ENCODE data around the gene FLYWCH1.

FLYWCH1 gene

GRCh38 chr16:2899564-2900072 lies 12.1 kb upstream of the FLYWCH1 start:
- no peak for DNase-seq

DNA sequence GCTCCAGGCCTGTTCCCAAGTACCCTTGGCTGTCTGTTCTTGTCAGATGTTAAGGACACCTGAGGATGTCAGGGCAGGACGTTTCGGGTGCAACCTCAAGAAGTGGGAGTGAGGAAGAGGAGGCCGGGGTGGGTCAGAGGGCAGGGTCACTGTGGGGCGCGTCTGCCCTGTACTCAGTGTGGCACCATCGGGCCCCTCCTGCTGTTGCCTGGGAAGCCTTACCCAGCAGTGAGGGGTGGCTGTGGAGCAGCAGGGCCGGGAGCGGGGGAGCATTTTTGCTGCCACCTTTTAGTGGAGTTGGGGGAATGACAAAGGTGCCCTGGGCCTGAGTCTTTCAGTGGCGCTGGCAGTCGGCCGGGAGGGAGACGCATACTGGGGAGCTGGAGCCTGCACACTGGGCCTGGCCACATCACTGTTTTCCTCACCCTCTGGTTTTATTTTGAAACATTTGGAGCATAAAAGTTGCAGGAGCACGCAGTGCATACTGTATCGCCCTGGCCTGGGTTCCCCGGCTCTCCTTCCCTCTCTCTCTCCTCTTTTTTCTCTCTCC lies 11.1 kb upstream of the FLYWCH1 start:
- no peak for DNase-seq

DNA sequence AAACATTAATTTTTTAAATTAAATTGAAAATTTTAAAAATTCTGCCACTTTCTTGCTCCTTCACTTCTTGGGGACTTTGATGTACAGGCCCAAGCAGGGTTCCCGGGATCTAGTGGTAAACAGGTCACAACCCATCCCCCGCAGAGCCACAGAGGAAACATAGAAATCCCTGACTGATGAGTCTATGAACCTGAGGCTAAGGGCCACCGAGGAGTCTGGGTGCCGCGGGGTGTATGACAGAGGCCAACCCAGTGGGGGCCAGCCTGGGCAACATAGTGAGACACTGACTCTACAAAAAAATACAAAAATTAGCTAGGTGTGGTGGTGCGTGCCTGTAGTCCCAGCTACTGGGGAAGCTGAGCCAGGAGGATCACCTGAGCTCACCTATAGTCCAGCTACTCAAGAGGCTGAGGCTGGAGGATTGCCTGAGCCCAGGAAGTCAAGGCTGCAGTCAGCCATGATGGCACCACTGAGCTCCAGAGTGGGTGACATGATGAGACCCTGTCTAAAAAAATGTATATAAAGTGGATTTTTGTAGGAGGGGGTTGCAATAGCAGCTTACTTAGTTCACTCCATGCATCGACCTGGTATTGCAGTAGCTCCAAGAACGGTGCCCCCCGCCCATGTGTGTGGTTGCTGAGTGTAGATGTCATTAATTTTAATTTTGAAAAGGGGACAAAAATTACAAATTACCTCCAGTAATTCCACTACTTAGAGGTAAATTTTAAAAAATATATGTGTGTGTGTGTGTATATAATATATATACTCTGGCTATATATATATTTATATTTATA lies 9.2 kb upstream of the FLYWCH1 start:
- DNase-seq: no peak

DNA sequence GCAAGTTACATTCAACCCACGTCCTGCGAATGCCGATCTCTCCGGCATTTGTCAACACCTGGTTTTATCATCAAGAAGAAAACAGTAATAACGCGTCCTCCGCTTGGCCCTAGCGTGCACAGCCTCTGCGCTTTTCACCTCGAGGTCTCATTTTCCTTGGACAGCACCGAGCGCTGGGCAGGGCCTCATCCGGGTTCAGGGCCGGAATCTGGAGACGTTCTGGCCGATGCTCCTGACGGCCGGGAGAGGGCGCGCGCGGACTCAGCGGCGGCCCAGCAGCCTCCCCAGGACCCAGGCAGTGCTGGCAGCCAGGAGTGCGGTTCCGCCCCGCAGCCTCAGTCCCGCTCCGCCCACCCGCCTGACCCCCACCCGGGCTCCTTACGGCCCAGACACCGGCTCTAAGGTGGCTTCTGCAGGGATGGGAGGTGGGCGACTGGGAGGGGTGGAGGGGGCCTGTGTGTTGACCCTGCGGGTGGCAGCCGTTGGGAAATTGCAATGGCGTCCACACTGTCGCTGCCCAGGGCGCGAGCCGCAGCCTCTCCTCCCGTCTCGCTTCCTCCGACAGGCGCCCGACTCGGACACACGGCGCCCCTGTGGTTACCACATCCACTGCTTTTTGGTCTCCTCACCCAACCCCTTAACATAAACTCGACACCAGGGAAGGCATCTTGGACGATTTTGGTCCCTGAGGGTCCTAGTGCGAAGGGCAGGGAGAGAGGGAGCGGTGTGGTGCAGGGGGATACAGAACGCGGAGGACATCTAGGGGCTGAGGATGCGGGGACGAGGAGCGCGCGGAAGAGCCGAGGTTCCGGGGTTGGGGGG lies 7.4 kb upstream of the FLYWCH1 start:
- DNase-seq: peak; percentile 79 to 80

GRCh38 chr16:2904922-2905240 lies 6.8 kb upstream of the FLYWCH1 start:
- DNase-seq: peak in 1 of 2 donors; percentile 37

GRCh38 chr16:2905241-2905987 lies 6.3 kb upstream of the FLYWCH1 start:
- peak; percentile 94 to 99 for DNase-seq

DNA sequence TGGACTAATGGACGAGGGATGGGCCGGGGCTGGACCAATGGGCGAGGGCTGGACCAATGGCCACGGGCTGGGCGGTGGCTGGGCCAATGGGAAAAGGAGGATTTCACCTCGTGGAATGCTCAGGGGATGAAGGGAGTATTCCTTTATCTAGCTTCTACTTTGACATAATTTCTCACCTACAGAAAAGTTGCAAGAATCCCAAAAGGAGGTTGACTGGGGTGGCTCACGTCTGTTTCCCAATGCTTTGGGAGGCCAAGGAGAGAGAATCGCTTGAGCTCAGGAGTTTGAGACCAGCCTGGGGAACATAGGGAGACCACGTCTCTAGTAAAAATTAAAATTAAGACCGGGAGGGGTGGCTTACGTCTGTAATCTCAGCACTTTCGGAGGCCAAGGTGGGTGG lies 5.7 kb upstream of the FLYWCH1 start:
- DNase-seq: no peak

DNA sequence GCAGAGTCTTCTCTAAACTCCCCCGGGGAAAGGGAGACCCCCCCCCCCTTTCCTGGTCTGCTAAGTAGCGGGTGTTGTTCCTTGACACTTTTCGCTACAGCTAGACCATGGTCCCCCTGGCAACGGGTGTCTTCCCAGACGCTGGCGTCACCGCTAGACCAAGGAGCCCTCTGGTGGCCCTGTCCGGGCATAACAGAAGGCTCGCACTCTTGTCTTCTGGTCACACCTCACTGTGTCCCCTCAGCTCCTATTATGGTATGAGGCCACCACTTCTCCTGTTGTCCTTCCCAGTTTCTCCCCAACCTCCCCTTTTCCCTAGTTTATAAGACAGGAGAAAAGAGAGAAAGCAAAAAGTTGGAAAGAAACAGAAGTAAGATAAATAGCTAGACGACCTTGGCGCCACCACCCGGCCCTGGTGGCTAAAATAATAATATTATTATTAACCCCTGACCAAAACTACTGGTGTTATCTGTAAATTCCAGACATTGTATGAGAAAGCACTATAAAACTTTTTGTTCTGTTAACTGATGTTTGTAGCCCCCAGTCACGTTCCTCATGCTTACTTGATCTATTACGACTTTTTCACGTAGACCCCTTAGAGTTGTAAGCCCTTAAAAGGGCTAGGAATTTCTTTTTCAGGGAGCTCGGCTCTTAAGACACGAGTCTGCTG lies 4.5 kb upstream of the FLYWCH1 start:
- peak; percentile 40 to 53 for DNase-seq

- DNase-seq: no peak
Measured at GRCh38 chr16:2910441-2910969, 1.2 kb upstream of the FLYWCH1 start.

- peak; percentile 43 to 51 for DNase-seq
Measured at GRCh38 chr16:2912330-2913199, 834 bp downstream of the FLYWCH1 start.

GRCh38 chr16:2913603-2914002 lies 1.9 kb downstream of the FLYWCH1 start:
- DNase-seq: no peak

GRCh38 chr16:2914233-2914632 lies 2.5 kb downstream of the FLYWCH1 start:
- no peak for DNase-seq

DNA sequence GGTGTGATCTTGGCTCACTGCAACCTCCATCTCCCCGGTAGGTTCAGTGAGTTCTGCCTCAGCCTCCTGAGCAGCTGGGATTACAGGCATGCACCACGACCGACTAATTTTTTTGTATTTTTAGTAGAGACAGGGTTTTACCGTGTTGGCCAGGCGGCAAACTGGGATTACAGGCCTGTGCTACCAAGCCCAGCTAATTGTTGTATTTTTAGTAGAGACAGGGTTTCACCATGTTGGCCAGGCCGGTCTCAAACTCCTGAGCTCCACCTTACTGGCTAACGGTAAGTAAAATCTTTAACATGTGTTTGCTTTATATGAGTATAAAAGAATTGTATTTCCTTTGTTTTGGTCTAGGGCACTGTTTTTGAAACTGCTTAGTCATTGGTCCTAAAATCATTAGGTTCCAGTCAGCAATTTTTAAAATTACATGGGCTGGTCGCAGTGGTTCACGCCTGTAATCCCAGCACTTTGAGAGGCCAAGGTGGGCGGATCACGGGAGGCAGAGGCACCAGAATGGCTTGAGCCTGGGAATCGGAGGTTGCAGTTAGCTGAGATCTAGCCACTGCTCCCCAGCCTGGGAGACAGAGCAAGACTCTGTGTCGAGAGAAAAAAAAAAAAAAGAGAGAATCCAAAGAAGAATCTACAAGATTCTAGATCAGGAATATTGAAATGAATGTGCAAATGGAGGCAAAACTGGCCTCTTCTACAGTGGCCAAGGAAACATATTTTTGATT lies 3.6 kb downstream of the FLYWCH1 start:
- DNase-seq: no peak

DNA sequence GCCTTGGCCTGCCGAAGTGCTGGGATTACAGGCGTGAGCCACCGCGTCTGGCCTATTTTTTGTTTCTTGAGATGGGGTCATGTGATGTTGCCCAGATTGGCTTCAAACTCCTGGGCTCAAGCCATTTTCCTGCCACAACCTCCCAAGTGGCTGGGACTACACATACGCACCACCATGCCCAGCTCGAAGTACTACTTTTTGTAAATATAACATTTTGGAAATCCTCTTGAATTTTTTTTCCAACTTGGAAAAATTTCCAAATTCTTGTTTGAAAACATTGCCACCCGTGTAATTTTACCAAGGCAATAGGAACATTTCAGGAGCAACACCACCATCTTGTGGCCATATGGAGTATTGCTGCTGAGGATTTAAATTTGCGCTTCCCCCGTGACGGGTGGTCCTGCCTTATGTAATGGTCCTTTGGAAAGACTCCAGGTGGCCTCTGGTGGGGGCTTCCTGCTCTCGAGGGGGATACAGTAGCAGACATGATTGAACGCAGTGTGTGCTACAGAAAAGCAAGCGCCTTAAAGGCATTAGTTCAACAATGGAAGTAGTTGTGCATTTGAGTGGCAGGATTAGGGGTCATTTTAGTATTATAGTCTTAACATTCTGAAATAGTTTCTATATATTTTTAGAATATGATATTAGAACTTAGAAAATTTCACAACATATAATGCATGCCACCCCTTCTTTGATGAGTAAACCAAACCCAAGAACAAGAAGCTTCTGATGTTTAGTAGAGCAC lies 8.0 kb downstream of the FLYWCH1 start:
- DNase-seq: peak; percentile 62 to 71

- no peak for DNase-seq
Measured at GRCh38 chr16:2923481-2923880, 11.8 kb downstream of the FLYWCH1 start.

GRCh38 chr16:2924901-2925755 lies 13.4 kb downstream of the FLYWCH1 start:
- no peak for DNase-seq

- DNase-seq: no peak
Measured at GRCh38 chr16:2925951-2926649, 14.4 kb downstream of the FLYWCH1 start.

DNA sequence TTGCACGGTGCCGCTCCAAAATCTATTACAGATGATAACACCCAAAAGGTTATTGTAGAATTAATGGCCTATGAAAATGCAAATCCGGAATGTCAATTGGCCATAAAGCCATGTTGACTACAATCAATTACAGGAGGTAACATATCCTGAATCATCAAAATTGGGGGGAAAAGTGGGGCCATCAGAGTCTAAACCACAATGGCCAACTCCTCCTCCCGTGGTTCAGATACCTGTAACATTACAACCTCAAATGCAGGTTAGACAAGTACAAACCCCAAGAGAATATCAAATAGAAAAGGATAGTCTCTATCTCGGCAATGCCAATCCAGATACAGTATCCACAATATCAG lies 14.9 kb downstream of the FLYWCH1 start:
- DNase-seq: no peak

Data from stimulated activated CD4-positive, alpha-beta T cell treated with anti-CD3 and anti-CD28 coated beads, Interleukin-2, amount 100 ng/mL, for 24 hours (primary cell).